HG03565 (cell line): ENCODE results near the gene MOSPD3.

ENCODE experiments used
- ATAC-seq: cut with Tn5 transposase; IDR thresholded peaks from one replicate; pipeline ENCODE4 v1.9.1; 2021; ENCODE audit warnings: mild to moderate bottlenecking, moderate library complexity; ENCODE audit not compliant: unreplicated experiment

Gene MOSPD3

DNA sequence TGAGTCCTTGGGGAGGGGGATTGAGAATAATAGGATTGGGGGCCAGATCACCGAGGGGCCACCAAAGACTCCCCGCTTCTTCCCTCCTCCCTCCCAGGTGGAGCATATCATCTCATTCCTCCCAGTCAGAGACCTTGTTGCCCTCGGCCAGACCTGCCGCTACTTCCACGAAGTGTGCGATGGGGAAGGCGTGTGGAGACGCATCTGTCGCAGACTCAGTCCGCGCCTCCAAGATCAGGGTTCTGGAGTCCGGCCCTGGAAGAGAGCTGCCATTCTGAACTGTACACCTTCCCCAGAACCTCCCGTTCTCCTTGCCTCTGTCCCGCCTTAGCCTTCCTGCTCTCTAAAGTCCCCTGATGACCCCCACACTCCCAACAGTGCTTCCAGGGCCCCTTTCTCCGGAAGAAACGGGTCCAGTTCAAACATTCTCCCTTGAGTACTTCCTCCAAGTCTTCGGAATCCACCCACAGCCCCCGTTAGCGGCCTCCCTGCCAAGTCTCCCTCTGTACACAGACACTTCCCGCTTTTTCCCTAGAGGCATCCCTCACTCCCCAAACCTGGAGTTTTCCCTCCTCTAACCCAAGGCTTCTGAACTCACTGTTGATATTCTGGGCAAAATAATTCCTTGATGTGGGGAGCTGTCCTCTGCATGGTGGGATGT, 22.1 kb upstream of the MOSPD3 start:
- no peak for ATAC-seq

DNA sequence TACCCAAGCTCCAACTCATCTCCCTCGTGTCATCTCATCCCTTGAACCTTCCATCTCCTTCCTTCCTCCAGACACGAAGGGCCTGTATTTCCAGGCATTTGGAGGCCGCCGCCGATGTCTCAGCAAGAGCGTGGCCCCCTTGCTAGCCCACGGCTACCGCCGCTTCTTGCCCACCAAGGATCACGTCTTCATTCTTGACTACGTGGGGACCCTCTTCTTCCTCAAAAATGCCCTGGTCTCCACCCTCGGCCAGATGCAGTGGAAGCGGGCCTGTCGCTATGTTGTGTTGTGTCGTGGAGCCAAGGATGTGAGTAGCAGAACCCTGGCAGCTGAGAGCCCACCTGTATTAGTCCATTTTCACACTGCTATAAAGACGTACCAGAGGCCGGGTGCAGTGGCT, 20.7 kb upstream of the MOSPD3 start:
- ATAC-seq: no peak

- ATAC-seq: no peak
These were observed 17.2 kb upstream of the MOSPD3 start for GRCh38 chr7:100595188-100595587.

- ATAC-seq: no peak
These were observed 13.9 kb upstream of the MOSPD3 start for GRCh38 chr7:100598425-100598824.

DNA sequence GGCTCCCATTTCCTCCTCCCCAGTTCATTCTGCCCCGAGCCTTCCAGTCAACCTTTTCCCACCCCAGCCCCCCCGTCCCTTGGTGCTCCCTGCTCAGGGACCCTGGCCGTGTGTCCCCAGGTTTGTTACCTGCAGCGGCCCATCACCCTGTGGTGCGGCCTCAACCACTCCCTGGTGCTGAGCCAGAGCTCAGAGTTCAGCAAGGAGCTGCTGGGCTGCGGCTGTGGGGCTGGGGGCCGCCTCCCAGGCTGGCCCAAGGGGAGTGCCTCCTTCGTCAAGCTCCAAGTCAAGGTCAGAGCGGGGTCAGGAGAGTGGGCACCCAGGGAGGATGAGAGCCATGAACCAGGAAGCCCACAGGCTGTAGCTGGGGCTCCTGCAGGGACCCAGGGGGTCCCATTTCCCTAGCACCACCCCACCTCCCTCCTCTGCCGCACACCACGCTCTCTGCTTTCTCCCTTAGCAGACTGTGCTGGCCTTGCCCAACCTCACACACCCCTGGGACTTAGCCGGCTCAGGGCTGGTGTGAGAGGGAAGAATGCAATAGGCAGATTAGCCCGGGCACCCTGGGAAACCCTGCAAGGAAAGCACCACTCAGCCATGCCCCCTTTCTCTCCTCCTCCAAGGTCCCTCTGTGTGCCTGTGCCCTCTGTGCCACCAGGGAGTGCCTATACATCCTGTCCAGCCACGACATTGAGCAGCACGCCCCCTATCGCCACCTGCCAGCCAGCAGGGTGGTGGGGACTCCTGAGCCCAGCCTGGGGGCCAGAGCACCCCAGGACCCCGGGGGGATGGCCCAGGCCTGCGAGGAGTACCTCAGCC, 12.2 kb upstream of the MOSPD3 start:
- ATAC-seq: no peak

- ATAC-seq: no peak
These were observed 11.7 kb upstream of the MOSPD3 start for GRCh38 chr7:100600730-100601038.

- ATAC-seq: no peak
These were observed 9.2 kb upstream of the MOSPD3 start for GRCh38 chr7:100602889-100603725.

DNA sequence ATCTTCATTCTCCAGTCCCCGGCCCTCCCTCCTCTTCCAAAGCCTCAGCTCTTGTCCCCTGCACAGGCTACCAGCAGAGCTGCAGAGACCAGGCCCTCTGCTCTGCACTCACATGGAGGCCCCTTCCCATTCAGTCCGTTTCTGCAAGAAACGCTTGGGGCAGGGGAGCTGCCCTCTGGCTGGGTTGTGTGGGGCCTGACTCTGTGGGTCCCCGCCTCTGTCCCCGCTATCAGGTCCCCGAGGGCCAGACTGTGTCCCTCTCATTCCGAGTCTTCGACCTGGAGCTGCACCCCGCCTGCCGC, 8.7 kb upstream of the MOSPD3 start:
- ATAC-seq: no peak

- ATAC-seq: no peak
These were observed 8.0 kb upstream of the MOSPD3 start for GRCh38 chr7:100604028-100604975.

GRCh38 chr7:100604976-100605911, 7.1 kb upstream of the MOSPD3 start:
- no peak for ATAC-seq

DNA sequence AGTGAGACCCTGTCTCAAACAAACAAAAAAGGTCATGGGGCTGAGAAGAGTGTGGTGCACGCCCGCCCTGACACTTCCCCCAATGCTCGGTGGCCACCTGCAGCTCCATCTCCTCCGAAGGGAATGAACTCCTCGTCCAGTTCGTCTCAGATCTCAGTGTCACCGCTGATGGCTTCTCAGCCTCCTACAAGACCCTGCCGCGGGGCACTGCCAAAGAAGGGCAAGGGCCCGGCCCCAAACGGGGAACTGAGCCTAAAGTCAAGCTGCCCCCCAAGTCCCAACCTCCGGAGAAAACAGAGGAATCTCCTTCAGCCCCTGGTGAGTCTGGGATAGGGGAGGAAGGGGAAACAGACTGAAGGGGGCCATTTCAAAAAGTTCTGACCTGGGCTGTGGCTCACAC, 6.0 kb upstream of the MOSPD3 start:
- ATAC-seq: no peak

- ATAC-seq: no peak
These were observed 5.2 kb upstream of the MOSPD3 start for GRCh38 chr7:100607111-100607510.

- ATAC-seq: no peak
These were observed 2.4 kb upstream of the MOSPD3 start for GRCh38 chr7:100609958-100610357.

- ATAC-seq: no peak
These were observed 520 bp downstream of the MOSPD3 start for GRCh38 chr7:100612730-100613390.

- ATAC-seq: no peak
These were observed 1.3 kb downstream of the MOSPD3 start for GRCh38 chr7:100613412-100614175.

DNA sequence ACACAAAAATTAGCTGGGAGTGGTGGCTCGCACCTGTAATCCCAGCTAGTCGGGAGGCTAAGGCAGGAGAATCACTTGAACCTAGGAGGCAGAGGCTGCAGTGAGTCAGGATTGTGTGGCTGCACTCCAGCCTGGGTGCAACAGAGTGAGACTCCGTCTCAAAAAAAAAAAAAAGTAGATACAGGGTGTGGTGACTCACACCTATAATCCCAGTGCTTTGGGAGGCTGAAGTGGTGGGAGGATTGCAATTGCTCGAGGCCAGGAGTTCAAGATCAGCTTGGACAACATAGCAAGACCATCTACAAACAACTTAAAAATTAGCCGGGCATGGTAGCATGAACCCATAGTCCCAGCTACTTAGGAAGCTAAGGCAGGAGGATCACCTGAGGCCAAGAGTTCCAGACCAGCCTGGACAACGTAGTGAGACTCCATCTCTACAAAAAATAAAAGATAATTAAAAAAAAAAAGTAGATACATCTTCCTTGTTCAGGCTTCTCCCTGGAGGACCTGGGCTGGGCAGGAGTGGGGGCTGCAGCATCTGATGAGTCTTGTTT, 2.0 kb downstream of the MOSPD3 start:
- ATAC-seq: no peak

DNA sequence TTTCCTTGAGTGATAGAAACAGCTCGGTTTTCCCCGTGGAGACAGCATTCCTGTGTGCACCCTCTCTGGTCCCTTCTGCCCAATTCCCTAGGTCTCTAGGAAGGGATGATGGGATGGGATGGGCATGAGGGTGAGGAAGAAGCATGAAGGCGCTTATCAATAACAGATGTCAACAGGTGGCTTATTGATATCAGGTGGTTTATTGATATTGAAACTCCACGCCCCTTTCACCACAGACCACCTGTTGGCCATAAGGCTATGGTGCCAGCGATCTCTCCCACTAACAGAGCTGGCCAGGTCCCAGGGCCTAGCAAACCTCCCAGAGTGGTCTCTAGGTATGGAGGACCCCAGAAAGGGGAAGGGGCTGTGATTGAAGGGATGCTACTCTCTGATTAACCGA, 7.9 kb downstream of the MOSPD3 start:
- ATAC-seq: no peak

DNA sequence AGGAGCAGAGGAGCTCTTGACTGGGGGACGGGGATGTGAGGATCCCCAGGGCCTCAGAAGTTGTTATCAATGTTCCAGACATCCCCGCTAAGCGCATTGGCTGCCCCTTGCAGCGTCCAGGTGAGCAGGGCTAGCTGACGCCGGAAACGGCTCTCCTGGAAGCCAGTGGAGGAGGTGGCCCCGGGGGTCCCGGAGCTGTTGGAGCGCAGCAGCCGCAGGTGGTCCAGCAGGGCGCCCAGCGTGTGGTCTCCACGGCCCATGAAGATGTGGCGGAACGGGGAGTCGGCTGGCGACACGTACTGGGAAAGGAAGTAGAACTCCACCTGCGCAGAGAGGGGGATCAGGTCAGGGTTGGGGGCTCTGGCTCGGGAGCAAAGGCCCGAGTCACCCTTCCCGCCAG, 8.5 kb downstream of the MOSPD3 start:
- no peak for ATAC-seq
